Epithelial cell of prostate (primary cell): ENCODE results near the gene LOXHD1.

ENCODE experiments used
- DNase-seq: peaks from one replicate; pipeline ENCODE4 v3.0.0-alpha.2; 2011; ENCODE audit warnings: low read depth, low spot score
- H3K27ac ChIP-seq: fragments of 450-650 bp; 2 replicates; pipeline ENCODE4 v1.5.1; 2017; ENCODE audit warnings: mild to moderate bottlenecking

The LOXHD1 gene

DNA sequence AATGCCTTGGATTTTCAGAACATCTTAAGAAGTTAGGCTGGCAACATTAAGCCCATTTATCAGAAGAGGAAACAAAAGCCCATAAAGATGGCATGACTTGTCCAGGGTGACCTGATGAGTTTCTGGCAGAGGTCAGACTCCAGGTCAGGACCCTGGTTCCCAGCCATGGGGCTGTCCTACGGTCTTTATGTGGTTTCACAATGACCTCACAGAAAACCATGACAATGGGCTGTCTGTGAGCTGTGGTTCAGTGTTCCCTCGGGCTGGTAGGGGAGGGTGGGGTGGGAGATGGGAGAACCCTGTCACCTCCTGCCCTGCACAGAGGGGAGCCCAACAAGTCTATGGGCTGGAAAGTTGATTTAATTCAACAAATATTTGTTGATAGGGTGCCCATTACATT, 101.8 kb downstream of the LOXHD1 start:
- H3K27ac ChIP-seq: no peak overlapping the region
- no peak for DNase-seq

DNA sequence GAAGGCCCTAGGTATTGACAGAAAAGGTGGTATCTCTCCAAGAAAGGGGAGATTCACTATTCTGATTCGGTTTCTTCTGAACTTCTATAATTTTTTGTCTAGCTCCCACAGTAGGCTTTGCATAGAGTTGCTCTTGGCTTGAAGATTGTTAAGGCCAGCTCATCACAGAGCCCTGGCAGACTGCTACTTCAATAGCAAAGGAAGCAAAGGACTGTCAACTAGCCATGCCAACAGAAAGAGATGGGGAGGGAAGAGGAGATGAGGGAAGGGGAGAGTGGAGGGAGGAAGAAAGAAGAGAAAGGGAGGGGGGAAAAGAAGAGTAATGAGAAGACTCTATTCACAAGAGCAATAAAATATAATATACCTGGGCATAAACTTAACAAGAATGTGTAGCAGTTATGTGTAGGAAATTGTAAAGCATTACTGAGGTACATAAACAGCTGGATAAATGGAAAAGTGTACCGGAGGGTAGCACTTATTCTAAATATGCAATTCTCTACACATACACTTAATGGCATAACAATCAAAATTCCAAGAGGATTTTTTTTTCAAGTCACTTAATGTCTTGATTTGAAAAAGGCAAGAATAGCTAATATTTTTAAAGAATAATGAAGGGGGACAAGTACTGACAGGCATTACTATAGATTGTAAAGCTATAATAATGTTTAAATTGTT, 102.5 kb downstream of the LOXHD1 start:
- H3K27ac ChIP-seq: no peak overlapping the region
- no peak for DNase-seq

DNA sequence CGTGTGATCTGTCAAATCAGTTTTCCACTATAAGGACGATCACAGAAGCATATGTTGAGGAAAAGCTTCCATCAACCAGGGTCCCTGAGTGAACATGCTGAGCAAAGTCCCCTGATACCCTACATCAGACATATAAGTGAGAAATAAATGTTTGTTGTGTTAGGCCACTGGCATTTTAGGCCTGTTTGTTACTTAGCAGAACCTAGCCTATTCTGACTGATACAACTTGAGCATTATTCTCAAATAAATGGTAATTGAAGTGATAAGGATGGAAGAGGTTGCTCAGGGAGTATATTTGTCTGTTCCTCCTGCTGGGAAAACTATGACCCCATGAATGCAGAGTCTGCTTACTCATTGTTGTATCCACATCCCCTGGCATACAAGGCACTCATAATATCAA, 106.4 kb downstream of the LOXHD1 start:
- DNase-seq: no peak

DNA sequence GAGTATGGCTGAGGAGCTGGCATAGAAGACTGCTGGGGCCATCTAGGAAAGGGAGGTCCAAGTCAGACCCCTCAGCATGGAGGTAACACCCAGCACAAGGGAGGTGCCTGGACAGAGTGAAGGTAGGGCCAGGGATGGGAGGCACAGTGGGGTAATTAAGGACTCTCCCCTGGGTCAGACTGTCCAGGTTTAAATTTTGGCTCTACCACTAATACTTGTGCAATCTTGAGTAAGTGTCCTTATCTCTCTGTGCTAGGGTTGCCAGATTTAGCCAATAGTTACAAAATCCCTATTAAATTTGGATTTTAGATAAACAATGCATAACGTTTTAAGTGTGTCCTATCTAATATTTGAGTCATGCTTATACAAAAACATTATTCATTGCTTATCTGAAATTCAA, 109.5 kb downstream of the LOXHD1 start:
- DNase-seq: no peak
- H3K27ac ChIP-seq: no peak overlapping the region

More for the DNA sequence above, 106.4 kb downstream of the LOXHD1 start:
- H3K27ac ChIP-seq: no peak overlapping the region

DNA sequence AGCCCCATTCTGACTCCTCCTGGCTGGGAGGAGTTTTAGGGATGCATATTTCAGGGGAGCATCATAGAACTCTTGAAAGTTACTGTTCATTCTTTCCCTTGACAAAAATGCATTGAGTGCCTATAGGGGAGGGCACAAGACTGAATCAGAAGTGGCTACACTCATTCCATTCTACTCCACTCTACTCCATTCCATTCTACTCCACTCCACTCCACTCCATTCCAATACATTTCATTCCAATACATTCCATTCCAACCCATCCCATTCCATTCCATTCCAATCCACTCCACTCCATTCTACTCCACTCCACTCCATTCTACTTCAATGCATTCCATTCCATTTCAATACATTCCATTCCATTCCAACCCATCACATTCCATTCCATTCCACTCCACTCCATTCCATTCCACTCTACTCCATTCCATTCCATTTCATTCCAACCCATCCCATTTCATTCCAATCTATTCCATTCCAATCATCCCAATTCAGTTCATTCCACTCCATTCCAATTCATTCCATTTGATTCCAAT, 110.8 kb downstream of the LOXHD1 start:
- DNase-seq: no peak
- no peak overlapping the region for H3K27ac ChIP-seq

DNA sequence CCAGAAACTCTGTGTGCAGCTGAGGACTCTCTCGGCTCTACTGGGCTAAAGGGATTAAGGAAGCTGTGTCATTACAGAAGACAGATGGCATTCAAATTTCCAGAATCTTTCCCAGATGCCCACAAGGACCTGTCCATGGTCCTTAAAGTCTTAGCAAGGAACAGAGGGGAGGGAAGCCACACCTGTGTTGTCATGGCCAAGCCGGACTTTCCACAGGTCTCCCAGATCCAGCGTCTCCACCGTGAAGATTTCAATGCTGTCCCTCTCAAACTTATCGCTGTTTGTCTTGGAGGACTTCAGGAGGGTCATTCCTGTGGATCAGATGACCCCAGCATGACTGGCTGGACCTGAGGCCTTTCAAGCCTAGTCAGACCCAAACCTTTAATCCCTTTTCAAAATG, 114.5 kb downstream of the LOXHD1 start:
- no peak for DNase-seq
- no peak overlapping the region for H3K27ac ChIP-seq

DNA sequence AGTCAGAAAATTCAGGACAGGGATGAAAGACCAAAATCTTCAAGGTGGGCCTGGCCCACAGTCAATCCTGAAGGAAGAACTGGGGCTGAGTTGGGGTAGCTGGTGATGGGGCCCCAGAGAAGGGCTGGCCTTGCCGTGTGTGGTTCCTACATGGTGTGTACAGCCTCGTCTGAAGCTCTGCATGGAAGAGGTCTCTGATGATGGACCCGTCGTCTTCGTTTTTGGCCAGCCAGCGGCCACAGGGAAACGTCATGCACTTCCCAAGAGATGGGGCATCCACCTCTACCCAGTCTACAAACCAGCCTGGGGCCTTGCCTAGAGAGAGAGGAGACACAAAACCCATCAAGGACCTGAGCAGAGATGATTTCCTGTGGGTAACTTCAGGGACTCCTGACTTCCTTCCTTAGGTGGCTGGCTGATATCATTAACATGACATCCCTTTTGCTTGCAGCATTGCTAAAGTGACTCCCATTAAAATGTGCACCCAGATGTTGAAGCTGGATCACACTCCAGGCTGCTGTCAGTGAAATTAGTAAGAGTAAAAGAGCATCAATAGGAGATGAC, 115.3 kb downstream of the LOXHD1 start:
- DNase-seq: no peak
- H3K27ac ChIP-seq: no peak overlapping the region

DNA sequence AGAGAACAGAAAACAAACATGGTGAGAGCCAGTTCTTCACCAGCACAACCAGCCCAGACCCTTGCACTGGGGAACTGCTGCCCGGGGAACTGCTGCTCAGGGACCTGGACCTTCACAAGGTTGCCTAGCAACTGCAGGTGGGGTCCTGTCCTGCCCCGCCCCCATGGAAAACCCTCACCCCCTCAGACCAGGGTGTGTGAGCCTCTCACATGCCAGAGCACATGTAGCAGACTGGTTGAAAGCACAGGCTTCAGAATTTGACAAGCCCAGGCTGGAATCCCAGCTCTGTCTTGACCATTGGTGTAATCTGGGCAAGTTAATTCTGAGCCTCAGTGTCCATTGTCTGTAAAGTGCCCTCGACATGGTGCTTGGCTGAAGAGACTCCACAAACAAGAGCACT, 118.6 kb downstream of the LOXHD1 start:
- no peak for DNase-seq
- H3K27ac ChIP-seq: no peak overlapping the region

DNA sequence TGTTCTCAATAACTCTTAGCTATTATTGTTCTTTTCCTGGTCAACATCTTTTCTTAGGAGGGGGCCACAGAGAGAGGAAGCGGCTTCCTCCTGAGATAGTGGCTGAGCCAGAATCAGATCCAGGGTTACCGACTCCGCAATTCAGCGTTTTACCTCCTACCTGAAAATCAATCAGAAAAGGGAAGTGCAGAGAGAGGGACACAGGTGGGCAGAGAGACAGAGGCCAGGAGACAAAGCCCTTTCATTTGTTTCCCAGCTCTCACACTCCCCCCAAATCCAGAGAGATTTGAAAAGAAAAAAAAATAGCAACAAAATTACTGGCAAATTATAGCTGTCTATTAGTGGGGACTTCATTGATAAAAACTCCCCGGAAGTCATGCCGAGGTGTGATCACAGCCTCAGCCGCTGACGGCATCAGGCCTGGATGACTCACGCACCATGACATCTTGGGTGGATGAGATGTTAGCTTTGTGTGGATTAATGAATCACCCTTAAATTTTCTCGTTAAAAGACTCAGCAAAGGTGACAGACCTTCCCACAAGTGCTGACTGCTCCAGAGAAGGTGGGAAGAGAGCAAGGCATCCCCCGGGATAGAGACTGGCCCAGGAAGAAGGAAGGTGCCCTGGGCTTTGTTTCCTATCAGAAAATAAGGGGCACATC, 120.7 kb downstream of the LOXHD1 start:
- no peak overlapping the region for H3K27ac ChIP-seq
- peak; percentile 62 for DNase-seq

DNA sequence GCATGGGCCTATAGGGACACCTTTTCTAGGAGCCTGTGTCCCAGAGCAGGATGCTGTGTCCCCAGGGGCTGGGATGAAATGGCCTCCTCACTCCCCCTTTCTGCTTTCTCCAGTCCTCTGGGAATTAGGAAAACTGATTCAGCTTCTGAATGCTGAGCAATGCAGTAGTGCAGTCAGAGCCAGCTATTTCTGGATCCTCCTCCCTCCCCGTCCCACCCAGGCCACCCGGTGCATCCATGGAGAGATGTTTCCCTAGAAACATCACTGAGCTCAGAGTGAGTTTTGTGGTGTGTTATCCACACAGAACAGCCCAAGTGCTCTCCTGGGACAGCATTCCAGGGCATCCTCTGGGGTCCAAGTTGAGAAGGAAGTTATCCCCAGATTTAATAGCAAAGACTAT, 125.5 kb downstream of the LOXHD1 start:
- DNase-seq: no peak
- H3K27ac ChIP-seq: no peak overlapping the region

DNA sequence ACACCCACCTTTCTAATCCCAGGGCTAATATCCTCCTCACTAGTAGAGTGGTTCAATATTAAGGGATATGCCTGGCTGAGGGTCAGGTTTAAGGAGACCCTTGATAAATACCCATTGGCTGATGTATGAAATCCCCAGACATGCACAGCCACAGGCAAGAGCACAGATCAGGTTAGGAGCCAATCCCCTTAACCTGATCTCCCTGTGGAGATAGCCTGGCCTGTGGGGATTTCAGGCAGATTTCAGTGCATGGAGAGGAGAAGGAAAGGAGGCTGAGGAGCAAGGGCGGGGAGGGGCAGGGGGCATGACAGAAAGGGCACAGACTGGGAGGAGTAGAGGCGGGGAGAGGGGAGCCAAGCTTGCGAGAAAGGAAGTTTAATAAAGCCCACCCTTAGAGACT, 129.0 kb downstream of the LOXHD1 start:
- no peak for DNase-seq
- H3K27ac ChIP-seq: no peak overlapping the region

DNA sequence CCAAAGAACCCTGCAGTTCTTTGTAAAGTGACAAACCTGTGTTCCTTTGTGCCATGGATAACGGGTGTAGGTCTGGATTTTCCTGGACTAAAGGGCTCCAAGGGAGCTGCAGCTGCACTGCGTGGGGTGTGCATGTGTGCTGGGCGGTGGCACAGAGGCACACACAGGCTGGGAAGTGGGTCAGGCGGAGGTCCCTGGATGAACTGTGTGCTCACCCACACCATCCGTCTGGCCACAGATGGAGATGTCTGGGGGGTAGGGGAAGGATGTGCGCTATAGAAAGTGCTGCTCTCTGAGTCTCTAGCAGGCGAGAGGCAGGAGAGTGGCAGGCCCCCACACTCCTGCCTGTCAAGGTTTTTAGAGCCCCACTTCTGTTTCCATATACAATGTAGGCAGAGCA, 137.2 kb downstream of the LOXHD1 start:
- no peak overlapping the region for H3K27ac ChIP-seq
- DNase-seq: no peak

DNA sequence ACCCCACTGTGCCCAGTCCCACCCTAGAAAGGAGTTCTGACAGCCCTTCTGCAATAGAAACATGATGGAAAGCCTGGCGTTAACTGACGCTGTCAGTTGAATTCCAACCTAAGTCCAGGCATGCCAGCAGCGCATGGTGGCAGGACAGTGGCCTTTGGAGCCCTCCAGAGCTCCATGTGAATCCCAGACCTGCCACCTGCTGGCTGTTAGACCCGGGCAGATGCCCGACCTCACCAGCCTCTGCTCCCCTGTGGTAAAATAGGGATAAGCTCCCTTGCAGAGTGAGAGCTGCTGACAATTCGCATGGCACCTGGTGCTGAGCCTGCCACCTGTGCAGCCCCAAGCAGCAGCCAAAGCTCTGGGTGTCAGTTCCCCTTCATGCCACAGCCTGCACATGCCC, 138.6 kb downstream of the LOXHD1 start:
- no peak overlapping the region for H3K27ac ChIP-seq
- DNase-seq: no peak

DNA sequence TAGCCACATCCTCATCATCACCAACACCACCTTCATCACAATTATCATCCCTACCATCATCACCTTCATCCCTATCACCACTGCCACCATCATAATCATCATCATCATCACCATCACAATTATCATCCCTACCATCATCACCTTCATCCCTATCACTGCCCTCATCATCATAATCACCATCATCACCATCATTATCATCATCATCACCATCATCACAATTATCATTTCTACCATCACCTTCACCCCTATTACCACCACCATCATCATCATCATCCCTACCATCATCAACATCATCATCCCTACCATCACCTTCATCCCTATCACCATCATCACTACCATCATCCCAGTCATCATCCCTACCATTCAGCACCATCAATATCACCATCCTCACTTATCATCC, 140.5 kb downstream of the LOXHD1 start:
- H3K27ac ChIP-seq: no peak overlapping the region
- no peak for DNase-seq

DNA sequence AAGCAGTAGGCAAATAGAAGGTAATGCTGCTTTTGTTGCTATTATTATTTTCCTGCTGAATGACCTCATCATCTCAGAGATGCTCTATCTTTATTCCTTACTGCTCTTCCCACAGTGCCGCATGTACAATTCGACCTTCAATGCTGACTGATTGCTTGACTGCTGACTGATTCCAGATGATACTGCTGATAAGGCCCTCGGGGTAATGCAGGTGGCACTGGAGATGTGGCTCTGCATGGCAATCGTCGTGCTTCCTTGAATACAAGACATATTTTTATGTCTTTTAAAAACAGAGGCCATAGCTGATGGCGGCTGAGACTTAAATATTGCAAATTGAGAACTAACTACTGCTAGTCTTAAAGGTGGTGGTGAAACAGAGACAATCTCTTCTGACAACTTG, 146.6 kb downstream of the LOXHD1 start:
- H3K27ac ChIP-seq: no peak overlapping the region
- no peak for DNase-seq

DNA sequence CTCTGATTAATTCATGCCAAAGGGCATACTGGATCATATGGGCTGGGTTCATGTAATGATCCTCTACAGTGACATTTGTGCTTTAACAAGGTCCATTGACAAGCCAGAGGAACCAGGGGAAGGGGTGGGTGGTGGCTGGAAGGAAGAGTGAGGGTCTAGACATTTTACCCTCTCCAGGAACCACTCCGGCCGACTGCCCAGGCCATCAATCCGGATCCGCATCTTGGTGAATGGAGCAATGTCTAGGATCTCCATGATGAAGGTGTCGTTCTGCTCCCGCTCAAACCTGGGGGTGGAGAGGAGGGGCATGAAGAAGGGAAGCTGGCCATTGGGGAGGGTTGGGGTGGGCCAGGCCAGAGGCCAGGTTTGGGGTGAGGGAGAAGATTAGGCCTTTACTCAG, 147.5 kb downstream of the LOXHD1 start:
- DNase-seq: no peak
- H3K27ac ChIP-seq: no peak overlapping the region

DNA sequence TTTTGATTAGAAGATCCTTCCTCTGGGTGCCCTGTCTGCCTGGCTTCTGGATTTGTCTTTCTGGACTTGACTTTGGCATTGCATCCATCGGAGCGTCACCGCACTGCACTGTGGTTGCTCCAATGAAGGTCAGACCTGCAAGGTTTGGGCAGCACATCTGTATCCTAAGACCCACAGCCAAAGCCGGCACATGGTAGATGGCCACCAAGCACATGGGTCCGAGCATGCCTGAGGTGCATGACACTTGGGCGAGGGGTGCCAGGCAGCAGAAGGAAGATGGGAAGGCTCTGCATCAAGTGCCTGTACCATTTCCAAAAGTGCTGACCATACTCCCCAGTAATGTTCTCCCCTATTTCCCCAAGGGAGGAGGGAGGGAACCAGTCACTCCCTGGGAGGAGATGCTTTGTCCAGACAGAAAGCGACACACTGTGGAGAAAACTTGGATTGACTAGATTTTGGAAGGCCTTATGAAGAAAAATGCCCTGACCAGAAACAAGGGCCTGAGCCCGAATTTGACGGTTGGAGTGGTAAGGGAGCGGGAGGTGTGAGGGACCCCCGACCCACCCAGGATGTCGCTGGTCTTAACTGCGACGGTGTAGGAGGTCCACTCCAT, 149.9 kb downstream of the LOXHD1 start:
- H3K27ac ChIP-seq: no peak overlapping the region
- no peak for DNase-seq

DNA sequence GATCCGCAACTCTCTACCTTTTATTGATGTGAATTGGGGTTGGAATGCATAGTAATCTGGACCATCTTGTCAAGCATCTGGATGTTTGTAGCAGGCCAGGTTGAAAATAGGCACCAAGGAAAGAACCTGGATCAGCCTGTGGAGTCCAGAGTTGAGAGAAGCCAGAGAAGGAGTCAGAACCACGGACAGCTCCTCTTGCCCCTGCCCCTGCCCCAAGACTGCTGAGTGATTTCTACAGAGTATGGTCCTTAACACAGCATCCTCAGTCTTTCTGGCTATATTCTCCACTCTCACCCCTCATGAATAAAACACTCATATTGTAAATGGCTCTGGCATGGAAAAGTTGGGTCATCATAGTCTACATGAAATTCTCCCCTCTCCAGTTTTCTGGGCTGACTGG, 154.6 kb downstream of the LOXHD1 start:
- no peak overlapping the region for H3K27ac ChIP-seq
- DNase-seq: no peak

DNA sequence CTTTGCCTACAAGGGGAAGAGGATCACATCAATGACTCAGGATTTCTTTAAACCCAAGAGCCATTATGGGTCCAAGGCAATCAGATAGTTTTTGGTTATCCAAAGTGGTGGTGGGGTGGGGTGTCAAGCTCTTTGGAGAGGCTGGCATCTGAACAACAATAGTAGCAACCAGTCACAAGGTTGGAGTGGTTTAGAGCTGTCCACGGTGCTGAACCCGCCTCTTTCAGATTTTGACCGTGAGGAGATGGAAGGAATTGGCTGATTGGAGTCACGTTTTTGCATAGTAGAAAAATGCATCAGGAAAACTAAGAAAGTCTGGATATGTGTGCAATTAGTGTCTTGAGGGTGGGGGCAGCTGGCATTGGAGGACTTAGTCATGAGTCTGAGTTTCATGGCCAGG, 159.9 kb downstream of the LOXHD1 start:
- no peak overlapping the region for H3K27ac ChIP-seq
- DNase-seq: no peak

DNA sequence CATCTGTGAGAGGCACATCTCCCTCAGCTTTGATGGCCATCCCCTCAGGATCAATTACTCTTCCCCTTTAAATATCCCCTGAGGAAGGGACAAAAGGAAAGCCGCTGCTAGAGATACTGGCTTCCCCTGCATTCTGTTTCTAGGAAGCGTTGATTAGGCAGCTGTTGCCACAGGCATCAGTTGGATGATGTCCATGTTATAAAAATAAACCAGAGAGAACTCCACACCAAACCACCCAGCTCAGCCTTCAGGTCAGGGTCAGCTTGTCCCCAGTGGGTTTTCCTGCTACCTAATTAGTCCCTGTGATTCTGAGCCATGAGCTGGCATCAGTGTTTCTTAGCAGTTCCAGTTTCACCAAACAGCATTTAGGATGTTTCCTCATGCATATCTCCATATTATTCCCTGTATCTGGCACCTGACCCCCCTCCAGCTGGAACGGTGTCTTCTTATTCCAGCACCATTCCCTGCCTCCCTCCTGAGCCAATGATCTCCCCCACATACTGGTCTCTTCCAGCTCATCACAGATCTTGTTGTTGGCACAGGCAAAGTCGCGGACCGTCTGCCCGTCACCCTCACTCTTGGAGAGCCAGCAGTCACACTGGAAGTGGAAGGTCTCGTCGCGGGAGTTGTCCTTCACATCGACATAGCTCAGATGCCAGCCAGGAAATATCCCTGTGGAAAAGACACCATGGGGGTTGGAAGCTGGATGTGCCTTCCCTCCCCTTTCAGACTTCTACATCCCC, 168.4 kb downstream of the LOXHD1 start:
- no peak for DNase-seq
- no peak overlapping the region for H3K27ac ChIP-seq
